ENCODE results near the gene CPSF7.
"Not testable (repeated sequence)": the region's sequence is repeated elsewhere in the genome, so short reads cannot be mapped to it uniquely, and the experiment has no call there.

Gene CPSF7

DNA sequence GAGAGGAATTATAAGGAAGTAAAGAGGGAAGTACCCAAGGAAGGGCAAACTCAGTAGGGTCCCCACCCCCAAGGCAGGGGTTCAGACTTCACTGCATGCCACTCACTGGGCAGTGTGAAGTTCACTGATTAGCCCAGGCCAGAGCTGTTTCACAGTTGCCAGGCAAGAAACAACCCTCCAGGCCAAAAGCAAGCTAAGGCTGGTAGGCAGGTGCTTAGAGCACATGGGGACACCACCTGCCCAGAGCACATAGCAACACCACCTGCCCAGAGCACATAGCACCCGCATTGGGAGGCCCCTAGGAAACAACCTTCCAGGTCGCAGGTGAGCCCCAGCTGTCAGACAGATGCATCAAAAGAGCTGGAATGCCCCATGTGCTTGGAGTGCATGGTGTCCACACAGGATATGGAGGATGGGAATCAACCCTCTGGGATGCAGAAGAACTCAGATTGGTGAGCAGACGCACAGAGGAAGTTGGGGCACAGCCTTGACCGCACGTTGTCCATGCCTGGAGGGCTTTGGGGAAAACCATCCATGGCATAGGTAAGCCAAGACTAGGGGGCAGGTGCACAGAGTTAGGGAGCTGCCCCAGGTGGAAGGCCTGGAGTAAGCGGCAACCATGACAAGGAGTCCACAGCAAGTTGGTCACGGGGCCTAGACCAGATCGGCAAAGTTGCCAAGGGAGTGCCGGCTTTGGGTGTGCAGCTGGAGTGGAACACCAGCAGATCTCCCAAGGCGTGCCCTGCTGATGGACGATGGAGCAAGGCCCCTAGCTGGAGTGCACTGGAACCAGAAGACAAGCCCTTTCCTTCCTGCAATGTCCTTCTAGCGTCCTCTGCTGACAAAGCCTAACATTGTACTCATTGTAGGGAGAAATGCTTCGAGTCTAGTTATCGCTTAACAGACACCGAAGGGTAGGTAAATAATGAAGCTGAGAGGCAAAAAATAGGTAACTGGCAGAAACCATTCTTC, 45.2 kb downstream of the CPSF7 start:
- no peak for DNase-seq (ENCODE audit: low read depth)

DNA sequence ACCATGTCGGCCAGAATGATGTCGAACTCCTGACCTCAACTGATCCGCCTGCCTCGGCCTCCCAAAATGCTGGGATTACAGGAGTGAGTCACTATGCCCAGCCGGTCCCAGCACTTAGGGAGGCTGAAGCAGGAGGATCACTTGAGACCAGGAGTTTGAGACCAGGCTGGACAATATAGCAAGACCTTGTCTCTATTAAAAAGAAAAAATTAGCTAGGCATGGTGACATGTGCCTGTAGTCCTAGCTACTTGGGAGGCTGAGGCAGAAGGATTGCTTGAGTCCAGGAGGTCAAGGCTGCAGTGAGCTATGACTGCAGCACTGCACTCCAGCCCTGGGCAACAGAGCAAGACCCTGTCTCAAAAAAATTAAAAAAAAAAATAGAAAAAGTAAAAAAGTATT, 45.9 kb downstream of the CPSF7 start:
- DNase-seq (ENCODE audit: low read depth): not testable (repeated sequence)

DNA sequence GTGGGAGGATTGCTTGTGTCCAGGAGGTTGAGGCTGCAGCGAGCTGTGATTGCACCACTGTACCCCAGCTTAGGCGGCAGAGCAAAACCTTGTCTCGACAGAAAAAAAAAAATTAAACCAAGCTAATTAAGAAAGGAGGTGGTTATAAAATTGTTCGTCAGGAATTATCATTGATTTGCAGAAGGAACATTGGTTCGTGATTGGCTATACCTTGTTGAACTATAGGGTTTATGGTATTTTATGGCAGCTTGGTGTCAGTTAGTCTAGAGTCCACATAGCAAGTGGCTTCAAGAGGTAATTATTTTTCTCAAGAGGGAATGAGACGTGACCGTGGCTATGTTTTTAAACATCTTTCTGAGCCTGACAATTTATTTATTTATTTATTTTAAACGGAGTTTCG, 48.9 kb downstream of the CPSF7 start:
- DNase-seq (ENCODE audit: low read depth): no peak

- DNase-seq (ENCODE audit: low read depth): no peak
These were observed 51.0 kb downstream of the CPSF7 start for GRCh38 chr11:61378713-61379313.

GRCh38 chr11:61377461-61378160, 52.2 kb downstream of the CPSF7 start:
- no peak for DNase-seq (ENCODE audit: low read depth)

DNA sequence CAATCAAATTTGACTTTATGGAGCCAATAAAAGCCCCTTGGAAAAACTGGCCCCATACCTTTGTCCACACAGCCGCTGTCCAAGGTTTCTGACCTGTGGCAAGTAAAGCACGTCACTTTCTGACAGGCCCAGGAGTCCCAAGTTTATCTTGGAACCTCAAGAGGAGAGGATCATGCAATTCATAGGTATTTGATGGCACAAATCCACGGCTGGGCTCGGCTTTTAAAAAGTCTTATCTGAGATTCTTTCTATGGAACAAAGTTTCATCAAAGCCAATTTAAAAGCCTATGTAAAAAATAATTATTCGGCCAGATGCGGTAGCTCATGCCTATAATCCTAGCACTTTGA, 54.0 kb downstream of the CPSF7 start:
- DNase-seq (ENCODE audit: low read depth): no peak

DNA sequence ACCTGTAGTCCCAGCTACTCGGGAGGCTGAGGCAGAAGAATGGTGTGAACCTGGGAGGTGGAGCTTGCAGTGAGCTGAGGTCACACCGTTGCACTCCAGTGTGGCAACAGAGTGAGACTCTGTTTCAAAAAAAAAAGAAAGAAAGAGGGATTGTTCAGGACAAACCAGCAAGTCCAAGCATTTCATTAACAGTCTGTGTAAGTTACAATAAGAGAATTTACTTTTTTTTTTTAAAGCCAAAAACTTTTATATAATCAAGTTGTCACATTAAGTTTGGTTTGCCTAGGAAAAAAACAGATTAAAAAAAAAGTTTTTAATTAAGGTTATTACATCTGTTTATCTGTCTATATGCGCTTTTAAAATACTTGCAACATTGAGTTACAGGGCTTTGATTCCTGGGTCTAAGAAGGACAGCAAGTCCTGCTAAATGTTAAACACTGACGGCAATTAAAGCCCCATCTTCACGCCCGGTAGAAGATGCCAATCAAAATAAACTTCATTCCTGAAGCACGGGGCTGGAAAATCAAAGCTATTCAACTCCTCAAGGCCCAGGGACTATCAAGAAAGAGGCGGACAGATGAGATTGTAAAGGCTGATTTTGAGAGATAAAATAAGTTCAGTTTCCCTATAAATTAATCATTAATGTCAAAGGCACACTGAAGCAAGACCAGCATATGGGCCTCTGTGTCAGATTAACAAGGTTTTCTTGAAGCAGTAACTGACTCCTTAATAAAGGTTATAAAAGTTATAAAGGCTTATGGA, 56.9 kb downstream of the CPSF7 start:
- no peak for DNase-seq (ENCODE audit: low read depth)

- DNase-seq (ENCODE audit: low read depth): no peak
These were observed 59.3 kb downstream of the CPSF7 start for GRCh38 chr11:61370349-61371005.

GRCh38 chr11:61369372-61370348, 60.1 kb downstream of the CPSF7 start:
- DNase-seq (ENCODE audit: low read depth): no peak

GRCh38 chr11:61368646-61369045, 61.1 kb downstream of the CPSF7 start:
- DNase-seq (ENCODE audit: low read depth): no peak

DNA sequence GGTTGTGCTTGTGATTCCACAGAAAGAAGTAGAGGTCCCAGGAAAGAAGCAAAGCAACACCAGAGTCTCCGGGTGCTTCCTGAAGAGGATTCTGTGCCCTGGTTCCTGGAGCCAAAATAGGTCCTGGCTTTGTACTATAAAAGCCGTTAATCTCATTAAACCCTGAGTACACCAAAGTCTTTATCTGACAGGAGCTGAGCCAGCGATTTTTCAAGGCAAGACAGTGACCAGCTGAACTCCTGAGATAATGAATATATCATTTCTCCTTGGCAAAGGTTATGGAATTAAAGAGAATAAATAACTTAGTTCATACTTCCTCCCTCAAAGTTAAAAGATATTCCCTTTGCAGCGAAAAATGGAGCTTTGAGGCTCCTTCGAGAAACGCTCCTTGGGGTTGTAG, 62.4 kb downstream of the CPSF7 start:
- DNase-seq (ENCODE audit: low read depth): no peak

GRCh38 chr11:61364012-61364675, 65.6 kb downstream of the CPSF7 start:
- no peak for DNase-seq (ENCODE audit: low read depth)

DNA sequence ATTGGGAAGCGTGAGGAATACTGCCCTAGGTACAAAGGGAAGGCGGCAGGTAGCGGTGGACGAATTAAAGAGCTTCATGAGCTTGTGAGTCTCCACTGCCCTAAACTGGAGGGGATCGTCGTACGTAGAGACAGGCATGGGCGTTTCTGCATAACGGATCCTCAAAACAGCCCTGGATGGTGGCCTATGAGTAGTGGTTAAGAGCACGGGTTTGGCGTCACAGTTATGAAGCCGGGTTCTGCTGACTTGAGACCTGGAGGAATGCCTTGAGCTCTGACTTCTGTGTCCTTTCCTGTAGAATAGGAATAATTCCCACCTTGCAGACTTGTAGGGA, 67.3 kb downstream of the CPSF7 start:
- DNase-seq (ENCODE audit: low read depth): peak; percentile 9

GRCh38 chr11:61361741-61362541, 67.8 kb downstream of the CPSF7 start, which contains the start of the genes CYB561A3 and TMEM138:
CYB561A3 (minus strand) TSS chr11:61361882; CDS start chr11:61356713, 5,169 bp downstream.
TMEM138 (plus strand) TSS chr11:61362374; CDS start chr11:61364391, 2,017 bp downstream.
- peak; percentile 78 for DNase-seq (ENCODE audit: low read depth)

DNA sequence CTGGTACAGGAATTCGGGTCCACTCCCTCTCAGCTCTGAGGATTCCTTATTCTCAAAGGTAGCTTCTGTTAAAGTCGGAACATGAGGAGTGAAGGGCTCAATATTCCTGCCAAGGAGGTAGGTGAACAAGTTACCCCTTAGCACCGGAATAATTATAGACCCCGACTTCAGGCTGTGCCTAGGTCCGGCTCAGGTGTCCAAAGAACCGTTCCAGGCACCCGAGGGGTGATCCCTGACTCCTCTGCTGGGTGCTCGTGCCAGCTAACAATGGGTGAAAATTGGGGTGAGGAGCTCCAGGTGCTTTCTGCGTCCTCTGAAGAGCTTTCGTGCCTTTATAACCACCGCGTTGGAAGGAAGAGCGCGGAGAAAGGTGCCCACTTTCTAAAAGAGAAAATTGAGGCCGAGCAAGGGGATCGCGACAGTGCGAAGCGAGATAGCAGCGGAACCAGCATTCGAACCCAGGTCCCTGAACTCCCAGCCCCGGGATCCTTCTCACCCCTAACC, 68.5 kb downstream of the CPSF7 start:
- DNase-seq (ENCODE audit: low read depth): no peak

- DNase-seq (ENCODE audit: low read depth): no peak
These were observed 70.3 kb downstream of the CPSF7 start for GRCh38 chr11:61359516-61359915.

DNA sequence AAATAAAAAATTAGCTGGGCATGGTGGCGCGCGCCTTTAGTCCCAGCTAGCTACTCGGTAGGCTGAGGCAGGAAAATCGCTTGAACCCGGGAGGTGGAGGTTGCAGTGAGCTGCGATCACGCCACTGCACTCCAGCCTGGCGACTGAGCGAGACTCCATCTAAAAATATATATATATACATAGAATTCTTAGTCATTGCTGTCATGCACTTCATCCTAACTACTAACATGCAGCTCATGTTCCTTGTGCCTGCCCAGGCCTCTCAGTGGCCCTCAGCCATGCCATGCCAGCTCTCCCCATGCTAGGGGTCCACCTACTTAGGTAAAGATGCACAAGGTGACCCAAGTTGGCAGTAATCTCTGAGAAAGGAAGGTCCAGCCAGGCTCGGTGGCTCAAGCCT, 71.2 kb downstream of the CPSF7 start:
- DNase-seq (ENCODE audit: low read depth): no peak

GRCh38 chr11:61357894-61358239, 71.9 kb downstream of the CPSF7 start:
- DNase-seq (ENCODE audit: low read depth): no peak

Measured in stimulated activated CD8-positive, alpha-beta memory T cell treated with anti-CD3 and anti-CD28 coated beads, Interleukin-7, amount 100 ng/mL, for 24 hours (primary cell).